Lung microvascular endothelial cell (primary cell): ENCODE results near the gene IRS2. TPM values are rescaled to one million over a fixed set of nuclear protein-coding genes. Genes with fewer than 3 reads are reported as not detected.
"Not testable (repeated sequence)": the region's sequence is repeated elsewhere in the genome, so short reads cannot be mapped to it uniquely, and the experiment has no call there.

Experiments used
- DNase-seq, 2 donors: peaks; one replicate each; pipeline versions ENCODE4 v3.0.0 to v3.0.0-alpha.2; 2010; ENCODE audit warnings: low read depth in 2 of 2
- total RNA-seq: library from RNA; depleted of rRNA; stranded (reverse); fragments of >200 nt; gene quantifications from 2 replicates; pipeline ENCODE4 v1.2.1, GENCODE V29; 2014

The IRS2 gene
- total RNA-seq, 1 donor from 2014 or later: 1.4 TPM

DNA sequence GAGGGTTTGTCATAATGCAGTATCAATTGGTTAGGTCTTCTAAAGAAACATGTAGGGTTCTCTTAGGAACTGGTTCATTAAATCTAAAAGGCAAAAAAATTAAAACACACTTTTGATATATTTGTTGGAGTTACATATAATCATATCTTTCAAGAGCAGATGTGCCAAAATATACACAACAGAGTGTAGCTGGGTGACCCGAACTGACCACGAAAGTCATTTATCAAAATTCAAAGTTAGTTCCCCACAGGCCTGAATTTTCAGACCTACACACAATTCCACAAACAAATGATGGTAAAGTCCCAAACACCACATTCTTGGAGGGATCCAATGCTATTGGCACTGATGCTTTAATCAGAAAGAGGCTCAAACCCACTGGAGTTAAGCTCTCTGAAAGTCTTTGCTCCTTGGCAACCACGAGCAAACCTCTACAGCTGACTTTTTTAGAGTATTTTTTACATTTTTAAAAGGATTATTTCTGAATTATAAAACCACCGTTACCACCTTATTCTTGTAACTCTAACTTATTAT, 50.9 kb downstream of the IRS2 start:
- DNase-seq: no peak

DNA sequence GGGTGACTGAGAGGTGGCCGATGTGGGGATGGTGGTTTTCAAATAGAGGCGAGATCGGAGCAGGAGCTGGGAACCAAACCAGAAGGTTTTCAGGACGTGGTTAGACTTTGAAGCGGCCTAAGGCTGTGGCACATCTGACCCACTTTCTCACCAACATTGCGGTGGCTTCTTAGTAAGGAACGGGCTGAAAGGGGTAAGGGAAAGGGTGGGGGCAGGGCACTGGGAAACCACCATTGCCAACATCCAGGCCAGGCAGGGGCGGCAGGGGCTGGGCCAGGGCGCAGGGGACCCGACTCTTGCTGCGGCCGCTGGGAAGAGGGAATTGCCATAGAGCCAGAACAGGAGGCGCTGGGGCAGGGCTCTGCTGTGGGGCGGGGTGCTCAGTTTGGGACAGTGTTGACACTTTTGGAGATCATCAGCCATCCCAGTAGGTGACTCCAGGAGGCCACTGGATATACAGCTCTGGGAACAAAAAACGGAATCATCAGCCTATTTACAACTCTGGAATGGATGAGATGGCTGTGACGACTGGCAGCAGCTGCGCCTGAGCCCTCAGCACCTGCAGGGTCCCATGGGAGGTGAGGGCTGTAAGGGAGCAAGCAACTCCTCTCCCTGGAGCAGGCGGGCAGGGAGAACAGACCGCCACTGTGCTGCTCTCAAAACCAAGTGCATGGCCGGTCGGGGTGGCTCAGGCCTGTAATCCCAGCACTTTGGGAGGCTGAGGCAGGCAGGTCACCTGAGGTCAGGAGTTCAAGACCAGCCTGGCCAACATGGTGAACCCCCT, 52.2 kb downstream of the IRS2 start:
- DNase-seq: no peak

DNA sequence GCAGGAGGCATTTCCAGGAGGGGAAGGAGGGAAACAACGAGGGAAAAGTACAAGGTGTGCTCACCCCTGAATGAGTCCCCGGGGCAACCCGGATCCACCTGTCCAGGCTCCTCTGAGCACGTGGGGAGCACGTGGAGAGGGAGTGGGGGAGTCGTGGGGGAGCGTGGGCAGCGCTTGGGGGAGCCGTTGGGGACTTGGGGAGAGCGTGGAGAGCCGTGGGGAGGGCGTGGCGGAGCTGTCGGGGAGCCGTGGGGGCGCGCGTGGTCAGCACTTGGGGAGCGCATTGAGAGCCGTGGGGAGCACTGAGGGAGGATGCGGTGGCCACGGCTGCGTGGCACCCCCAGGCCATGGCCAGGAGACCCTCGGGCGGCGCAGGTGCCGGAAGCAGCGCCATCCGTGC, 52.8 kb downstream of the IRS2 start:
- no peak for DNase-seq

DNA sequence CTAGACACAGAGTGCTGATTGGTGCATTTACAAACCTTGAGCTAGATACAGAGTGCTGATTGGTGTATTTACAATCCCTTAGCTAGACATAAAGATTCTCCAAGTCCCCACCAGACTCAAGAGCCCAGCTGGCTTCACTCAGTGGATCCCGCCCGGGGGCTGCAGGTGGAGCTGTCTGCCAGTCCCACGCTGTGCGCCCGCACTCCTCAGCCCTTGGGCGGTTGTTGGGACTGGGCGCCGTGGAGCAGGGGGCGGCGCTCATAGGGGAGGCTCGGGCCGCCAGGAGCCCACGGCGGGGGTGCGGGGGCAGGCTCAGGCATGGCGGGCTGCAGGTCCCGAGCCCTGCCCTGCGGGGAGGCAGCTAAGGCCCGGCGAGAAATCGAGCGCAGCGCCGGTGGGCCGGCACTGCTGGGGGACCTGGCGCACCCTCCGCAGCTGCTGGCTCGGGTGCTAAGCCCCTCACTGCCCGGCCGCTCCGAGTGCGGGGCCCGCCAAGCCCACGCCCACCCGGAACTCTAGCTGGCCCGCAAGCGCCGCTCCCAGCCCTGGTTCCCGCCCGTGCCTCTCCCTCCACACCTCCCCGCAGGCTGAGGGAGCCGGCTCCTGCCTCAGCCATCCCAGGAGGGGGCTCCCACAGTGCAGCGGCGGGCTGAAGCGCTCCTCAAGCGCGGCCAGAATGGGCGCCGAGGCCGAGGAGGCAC, 53.8 kb downstream of the IRS2 start:
- not testable (repeated sequence) for DNase-seq

DNA sequence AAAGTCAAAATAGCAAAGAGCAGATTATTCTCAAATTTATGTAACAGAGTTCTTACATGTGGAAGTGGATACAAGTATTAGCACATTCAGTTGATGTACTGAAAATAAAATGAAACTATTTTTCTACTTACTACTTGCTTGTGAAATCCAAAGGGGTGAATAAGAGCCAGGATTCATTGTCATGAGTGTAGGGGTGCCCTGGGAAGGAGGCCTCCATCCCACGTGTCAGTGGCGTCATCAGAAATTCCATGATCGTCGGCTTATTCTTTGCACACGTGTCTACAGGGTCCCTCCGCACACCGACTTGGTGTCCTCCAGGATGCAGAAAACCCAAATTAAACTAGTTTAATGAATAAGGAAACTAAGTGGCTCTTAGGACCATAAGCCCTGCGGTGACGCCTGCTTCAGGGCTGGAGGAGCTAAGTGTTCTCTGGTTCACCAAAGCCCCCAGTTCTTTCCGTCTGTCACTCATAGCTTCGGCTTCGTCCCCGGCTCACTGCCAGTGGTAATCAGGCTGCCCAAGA, 55.5 kb downstream of the IRS2 start:
- no peak for DNase-seq

DNA sequence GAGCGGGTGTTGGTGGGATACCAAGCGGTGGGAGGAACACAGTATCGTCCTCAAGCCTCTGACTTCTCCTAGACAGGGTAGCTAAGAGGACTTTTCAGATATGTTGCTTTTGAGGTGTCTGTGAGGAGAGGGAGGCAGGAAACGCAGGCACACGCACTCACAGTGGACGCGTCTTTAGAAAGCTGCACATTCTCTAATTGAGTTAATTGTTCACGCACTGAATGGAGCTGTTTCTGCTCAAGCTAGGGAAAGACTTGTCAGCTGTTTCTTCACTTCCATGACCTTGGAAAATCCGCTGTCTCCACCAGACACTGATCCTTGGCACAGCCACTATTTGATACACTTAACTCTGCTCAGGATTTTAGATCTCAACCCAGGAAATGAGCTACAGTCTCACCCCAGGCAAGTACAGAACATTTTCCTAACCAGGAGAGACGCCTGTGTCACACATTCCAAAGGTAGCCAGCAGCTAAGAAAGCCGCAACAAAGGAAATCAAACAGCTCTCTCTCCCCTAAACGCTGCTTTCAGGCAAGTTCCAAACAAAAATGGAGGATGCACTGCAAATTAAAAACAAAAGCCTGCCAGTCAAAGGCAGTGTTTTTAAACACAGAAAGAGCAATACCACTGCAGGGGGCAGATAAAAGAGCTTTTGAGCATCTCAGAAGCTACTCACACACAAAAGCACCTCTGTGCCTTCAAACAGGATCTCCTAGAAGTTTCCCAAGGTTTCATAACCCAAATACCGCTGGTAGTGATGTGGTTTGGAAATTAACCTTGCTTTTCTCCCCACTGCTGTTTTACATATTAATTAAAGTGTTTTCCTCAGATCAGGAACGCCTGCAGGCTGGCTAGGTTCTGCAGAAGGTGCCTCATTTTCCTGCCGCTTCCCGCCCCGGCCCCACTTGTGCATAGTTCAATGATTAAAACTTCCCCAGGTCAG, 57.3 kb downstream of the IRS2 start:
- DNase-seq: no peak

DNA sequence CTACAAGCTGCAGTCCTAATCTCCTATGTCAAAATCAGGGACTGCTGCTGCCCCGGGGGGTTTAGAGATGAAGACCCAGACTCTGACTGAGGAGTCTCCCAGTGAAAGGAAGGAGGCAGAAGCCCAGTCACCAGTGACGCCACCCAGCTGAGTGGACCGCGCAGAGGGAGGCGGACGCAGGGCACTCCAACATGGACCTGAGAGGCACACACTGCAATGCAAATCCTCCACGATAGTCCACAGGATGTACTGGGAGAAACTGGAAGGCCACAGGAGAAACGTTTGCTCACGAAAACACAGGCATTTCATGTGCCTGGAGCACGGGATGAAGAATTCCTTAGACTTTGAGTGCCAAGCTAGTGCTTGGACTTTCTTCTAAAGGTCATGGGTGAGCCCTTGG, 58.3 kb downstream of the IRS2 start:
- DNase-seq: no peak

DNA sequence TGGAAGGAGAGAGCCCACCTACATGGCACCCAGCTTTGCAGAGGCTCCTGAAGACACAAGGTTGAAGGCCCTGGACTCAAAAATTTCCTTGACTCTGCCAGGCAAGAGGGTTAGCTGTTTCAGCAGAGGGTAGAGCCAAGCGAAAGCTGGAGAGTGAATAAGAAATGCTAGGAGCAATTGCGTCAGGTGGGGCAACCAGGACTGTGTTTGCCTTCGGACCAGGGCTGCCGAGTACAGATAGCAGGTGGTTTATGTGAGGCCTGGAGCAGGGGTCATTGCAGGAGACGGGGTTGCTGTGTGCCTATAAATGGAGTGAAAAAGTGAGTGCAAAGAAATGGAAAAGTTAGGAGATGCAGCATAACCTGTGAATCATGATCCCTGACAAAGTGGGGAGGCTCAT, 59.1 kb downstream of the IRS2 start:
- DNase-seq: no peak

DNA sequence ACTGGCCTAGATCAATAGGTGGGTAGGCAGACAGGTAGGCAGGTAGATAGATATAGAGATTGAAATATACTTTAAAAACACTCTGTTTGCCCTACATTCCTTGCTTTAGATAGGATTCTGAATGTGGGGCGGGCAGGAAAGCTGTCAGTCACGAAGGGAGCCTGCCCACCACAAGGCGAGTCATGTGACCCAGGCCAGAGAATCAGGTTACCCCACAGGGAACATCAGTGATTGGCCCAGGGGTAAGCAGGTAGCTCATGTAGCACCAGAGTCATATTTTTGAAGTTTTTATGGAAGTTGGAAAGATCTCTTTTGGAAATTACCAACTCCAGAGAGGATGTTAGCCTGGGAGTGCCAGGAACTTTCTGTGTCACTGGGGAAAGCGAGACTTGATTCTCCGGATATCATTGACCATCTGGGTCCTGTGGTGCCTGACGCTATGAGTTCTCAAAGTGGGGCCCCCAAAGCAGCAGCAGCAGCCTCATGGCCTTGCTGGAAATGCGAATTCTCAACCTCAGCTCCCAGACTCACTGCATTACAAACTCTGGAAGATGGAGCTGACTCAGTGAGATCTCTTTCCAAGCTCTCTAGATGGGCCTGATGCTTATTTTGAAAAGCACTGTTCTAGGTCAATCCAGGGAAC, 60.3 kb downstream of the IRS2 start:
- no peak for DNase-seq

DNA sequence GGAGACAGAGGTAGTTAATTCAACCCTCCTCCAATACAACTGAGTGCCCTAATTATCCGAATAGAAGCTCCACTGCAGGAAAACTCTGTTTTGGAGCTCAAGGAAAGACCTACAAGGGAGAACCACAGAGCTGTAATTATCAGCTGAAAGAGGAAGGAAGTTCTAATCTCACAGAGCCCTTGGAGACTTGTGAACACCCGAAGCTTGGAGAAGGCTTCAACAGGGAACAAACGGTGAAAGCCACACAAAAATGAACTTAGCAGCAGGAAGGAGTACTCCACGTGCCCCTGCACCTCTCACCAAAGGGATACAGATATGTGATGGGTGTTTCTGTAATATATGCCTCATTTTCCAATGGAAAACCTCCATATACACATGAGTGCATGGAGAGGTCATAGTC, 61.1 kb downstream of the IRS2 start:
- DNase-seq: no peak

DNA sequence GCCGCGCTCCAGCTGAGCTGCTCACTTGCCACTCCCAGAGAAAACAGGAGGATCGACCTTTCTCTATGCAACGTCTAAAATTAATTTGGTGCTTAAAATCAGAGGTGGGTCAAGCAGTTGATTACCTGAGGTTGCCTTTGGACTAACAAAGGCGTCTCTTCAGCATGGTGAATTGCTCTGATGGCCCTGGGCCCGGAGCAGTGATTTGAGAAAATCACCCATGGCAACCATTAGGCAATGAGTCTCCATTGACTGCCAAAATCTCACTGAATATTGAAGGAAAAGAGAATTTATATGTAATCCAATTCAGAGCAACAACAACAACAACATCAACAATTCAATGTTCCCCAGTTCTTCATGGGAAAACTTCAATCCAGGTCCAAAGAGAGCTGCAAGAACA, 61.8 kb downstream of the IRS2 start:
- no peak for DNase-seq

DNA sequence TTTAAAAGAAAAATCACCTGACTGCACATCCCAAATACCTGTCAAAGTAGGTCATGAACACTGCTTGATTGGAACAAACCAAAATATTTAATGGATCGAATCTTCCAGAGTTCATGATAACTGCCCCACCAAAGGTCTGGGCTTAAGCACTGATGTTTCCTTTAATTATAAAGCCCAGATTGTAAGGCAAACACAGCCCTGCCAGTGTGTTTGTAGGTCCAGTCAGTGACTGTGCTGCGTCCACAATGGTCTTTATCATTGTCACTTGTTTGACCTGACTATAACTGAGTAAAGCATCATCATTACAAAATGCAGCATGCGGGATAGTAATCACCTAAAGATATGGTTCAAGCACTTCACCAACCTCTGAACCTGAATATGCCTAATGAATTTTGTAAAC, 63.3 kb downstream of the IRS2 start:
- no peak for DNase-seq

DNA sequence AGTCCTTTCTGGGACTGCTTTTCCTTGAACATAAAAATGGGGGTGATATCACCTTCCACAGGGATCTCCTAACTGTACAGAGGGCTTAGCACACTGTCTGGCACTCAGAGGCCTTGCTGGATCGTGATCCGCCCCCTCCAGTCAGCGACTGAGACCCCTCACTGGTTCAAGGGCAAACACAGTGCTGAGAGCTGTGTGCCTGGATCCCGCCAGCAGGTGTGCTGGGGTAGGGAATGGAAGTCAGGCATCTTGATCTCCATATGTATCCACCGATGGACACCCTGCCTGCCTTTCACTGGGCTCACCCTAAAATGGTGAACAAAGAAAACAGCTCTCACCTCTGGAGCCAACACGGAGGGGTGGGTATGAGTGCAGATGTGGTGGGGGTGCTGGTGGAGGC, 64.3 kb downstream of the IRS2 start:
- DNase-seq: no peak

DNA sequence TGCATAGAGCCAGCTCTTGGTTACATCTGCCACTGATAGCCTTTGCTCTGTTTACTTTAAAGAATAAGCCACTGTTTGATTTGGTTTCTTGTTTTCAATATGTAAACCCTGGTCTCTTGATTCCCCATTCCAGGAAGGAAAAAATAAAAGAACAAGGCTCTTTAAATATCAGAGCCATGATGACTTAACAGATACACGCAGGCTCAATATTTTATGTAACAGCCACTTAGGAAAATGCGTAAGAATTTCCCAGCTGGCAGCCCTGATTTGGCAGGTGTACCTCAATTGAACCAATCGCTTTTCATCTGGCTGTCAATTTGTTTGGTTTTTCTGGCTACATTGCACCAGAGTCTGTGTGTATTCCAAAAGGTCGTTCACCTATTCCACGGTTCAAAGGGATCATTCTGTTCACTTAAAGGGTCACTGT, 65.6 kb downstream of the IRS2 start:
- DNase-seq: no peak

DNA sequence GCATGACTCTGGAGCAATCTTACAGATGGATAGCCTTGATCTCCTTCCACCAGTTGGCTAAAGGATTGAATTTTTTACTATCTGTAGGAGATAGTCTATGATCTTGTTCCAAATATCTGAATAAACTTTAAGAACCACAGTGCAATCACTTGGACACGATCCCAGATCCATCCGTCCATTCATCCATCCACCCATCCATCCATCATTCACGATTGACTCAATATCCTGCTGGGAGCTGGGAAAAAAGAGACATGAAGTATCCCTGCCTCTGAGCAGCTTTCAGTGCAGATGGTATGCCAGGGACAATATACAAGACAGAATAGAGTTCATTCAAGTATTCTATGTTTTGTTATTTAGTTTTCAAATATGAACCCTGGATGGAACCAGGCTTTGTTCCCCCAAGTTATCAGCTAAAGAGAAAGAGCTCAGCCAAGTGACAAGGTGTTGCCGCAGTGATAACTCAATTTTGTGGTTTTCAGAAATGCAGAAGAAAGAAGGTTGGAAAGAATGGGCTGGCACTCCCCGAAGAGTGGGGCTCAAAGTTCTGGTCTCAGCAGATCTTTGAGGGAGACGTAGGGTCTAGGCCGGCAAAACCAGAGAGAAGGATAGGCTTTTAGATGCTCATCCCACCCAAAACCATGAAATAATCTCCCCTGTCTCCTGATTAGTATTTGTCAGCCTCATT, 66.3 kb downstream of the IRS2 start:
- DNase-seq: no peak

DNA sequence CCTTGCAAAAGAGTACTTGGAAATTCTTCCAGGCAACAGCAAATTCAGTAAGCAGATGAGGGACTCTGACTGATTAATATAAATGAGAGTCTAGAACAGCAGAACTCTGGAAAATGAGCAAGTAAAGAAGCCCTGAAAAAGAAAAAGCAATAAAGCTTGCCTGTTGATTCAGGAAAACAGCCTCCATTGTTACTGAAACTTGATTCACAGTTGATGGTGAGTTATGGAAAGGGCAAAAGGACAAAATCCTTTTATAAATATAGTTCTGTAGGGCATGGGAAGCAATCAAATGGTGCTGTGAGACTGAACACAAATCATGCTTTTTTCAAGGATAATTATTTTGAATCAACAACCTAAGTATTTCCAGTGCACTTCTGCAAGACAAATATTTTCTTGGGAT, 67.7 kb downstream of the IRS2 start:
- DNase-seq: no peak

DNA sequence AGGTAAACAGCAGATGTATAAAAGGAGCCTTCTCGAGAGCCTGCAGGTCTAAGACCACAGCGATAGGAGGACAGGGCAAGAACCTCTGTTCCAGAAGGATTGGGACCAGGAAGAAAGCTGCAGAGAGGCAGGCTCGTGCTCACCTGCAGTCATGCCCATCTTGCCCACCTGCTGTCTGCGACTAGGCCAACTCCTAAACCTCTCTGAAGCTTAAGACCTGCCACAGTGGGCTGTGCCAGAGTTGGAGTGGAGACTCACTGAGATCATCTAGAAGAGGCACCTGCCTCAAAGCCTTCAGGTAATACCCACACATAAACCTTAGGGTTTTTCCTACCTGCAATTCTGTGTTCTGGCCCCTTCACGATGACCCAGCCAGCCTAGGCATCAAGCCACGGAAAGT, 68.7 kb downstream of the IRS2 start:
- DNase-seq: no peak

DNA sequence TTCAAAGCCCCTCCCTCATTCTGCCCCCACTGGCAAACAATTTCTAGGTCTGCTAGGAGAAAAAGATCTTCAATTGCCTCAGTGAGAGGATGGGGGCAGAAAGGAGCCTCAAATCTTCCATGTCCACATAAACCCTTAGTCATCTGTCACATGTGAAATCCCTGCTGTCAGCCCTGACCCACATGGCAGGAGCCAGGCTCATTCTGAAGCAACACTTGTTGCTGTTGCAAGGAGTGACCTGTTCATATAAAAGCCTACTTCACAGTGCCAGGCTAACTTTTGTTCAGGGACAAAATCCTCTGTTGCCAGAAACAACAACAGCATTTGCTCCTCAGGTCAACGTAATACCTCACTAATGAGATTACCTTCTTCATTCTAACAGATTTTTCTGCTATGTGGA, 70.5 kb downstream of the IRS2 start:
- no peak for DNase-seq

DNA sequence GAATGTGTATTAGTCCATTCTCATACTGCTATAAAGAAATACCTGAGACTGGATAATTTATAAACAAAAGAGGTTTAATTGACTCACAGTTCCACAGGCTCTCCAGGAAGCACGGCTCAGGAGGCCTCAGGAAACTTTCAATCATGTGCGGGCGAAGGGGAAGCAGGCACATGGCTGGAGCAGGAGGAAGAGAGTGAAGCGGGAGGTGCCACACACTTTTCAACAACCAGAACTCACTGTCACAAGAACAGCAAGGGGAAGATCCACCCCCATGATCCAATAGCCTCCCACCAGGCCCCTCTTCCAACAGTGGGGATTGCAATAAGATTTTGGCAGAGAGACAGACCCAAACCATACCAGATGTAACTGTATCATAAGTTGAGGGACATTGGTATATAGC, 72.7 kb downstream of the IRS2 start:
- no peak for DNase-seq

DNA sequence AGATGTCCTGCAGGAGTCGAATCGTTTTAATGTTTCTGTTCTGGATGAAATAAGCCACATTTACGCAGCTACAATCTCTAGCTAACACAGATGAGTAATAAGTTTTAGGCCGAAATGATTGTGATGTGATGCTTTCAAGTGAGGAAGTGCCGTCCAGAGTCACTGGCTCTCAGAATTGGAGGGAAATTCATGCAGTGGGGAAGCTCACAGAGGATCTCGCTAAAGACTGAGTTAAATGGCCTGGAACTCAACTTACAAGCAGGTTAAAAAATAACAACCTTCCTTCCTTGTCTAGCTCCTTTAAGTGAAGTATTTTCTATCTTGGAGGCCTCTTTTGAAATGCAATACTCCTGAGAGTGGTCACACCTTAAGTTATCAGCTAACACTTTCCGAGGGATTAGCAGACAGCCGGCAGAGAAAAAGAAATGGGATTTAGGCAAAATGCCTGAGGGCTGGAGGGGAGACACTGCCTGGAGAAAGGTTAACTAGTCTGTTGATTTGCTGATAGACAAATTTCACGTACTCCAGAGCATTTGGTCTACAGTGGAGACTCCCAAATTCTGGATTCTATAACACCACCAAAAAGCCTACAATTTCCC, 74.2 kb downstream of the IRS2 start:
- DNase-seq: no peak
